ENCODE measurements around the gene SOX10.

SOX10 gene

GRCh38 chr22:37983860-37984791 is at the start of gene SOX10:
Gene SOX10, minus strand, starts transcription at chr22:37984555. Its CDS starts 771 bp downstream, at chr22:37983784.
- DNase-seq: no peak

GRCh38 chr22:38033522-38034277 is 49.3 kb upstream of the SOX10 start:
- no peak for DNase-seq

GRCh38 chr22:38032681-38033521 is 48.5 kb upstream of the SOX10 start:
- DNase-seq: no peak

- DNase-seq: no peak
Measured at GRCh38 chr22:38031491-38031890, 47.1 kb upstream of the SOX10 start.

- no peak for DNase-seq
Measured at GRCh38 chr22:38030311-38031133, 46.2 kb upstream of the SOX10 start.

GRCh38 chr22:38029901-38030300 is 45.5 kb upstream of the SOX10 start:
- DNase-seq: no peak

GRCh38 chr22:38029370-38029769 is 45.0 kb upstream of the SOX10 start:
- no peak for DNase-seq

- DNase-seq: no peak
Measured at GRCh38 chr22:38028344-38029130, 44.2 kb upstream of the SOX10 start.

- no peak for DNase-seq
Measured at GRCh38 chr22:38027487-38027886, 43.1 kb upstream of the SOX10 start.

- no peak for DNase-seq
Measured at GRCh38 chr22:38026130-38027111, 42.1 kb upstream of the SOX10 start.

- no peak for DNase-seq
Measured at GRCh38 chr22:38025514-38025913, 41.2 kb upstream of the SOX10 start.

- no peak for DNase-seq
Measured at GRCh38 chr22:38023045-38023444, 38.7 kb upstream of the SOX10 start.

- no peak for DNase-seq
Measured at GRCh38 chr22:38021206-38021605, 36.9 kb upstream of the SOX10 start.

GRCh38 chr22:38018938-38019827 is 34.8 kb upstream of the SOX10 start:
- DNase-seq: no peak

GRCh38 chr22:38017939-38018885 is 33.9 kb upstream of the SOX10 start:
- DNase-seq: no peak

GRCh38 chr22:38017272-38017920 is 33.0 kb upstream of the SOX10 start:
- no peak for DNase-seq
